Esophagus squamous epithelium (tissue), 5 donors: Measurements from ENCODE around the gene DHCR24. TPM values are rescaled to one million over a fixed set of nuclear protein-coding genes. Genes with fewer than 3 reads are reported as not detected.

Experiments used
- DNase-seq: peaks from one replicate; lab custom pipeline; 2025; lab: John Stamatoyannopoulos, UW
- H3K27ac ChIP-seq, 4 donors: fragments of 200-600 bp; sonication (generic); one replicate each; pipeline ENCODE4 v1.5.1; 2016 to 2019; ENCODE audit warnings: mild to moderate bottlenecking in 1 of 4
- H3K27me3 ChIP-seq, 4 donors: fragments of 200-600 bp; sonication (generic); 1 replicate in 3 of 4; 2 replicates in 1 of 4; pipeline versions ENCODE4 v1.5.1 to v1.6.0; 2017 to 2021; ENCODE audit warnings: antibody characterized with exemption in 1 of 4
- H3K36me3 ChIP-seq, 3 donors: fragments of 200-600 bp; sonication (generic); one replicate each; pipeline ENCODE4 v1.5.1; 2016 to 2019
- H3K4me1 ChIP-seq, 3 donors: fragments of 200-600 bp; sonication (generic); one replicate each; pipeline ENCODE4 v1.5.1; 2017 to 2019
- H3K4me3 ChIP-seq, 4 donors: fragments of 200-600 bp; sonication (generic); 1 replicate in 3 of 4; 2 replicates in 1 of 4; pipeline ENCODE4 v1.5.1; 2016 to 2019; ENCODE audit warnings: mild to moderate bottlenecking in 2 of 4, moderate library complexity in 1 of 4
- H3K9me3 ChIP-seq, 3 donors: fragments of 200-600 bp; sonication (generic); one replicate each; pipeline ENCODE4 v1.5.1; 2016 to 2019
- POLR2A ChIP-seq, 4 donors: fragments of 450-650 bp; IDR thresholded peaks; one replicate each; pipeline ENCODE4 v1.6.1; 2017; ENCODE audit warnings: antibody characterized with exemption in 4 of 4, mild to moderate bottlenecking in 4 of 4, moderate library complexity in 3 of 4
- WGBS, 2 donors: methylation state at CpG; one replicate each; pipeline ENCODE4 v1.1.5; 2018; 5-methylcytosine and 5-hydroxymethylcytosine counted together
- intact Hi-C: fragments of 100-400 bp; cut with DNase I; formaldehyde crosslinking; loops from one replicate; pipeline ENCODE4 v1.15.0; 2022
- total RNA-seq, 4 donors: library from RNA; depleted of rRNA; stranded (reverse); fragments of >200 nt; gene quantifications; one replicate each; pipeline ENCODE4 v1.1.0, GENCODE V29; 2016
- TF ChIP-seq, protein P1 (sequence below), 6 experiments: fragments of 450-650 bp in 4 of 6; fragments of 200-600 bp in 2 of 6; sonication (generic) in 2 of 6; IDR thresholded peaks; one replicate each; pipeline ENCODE4 v1.5.1; 2016 to 2019; ENCODE audit warnings: antibody characterized with exemption in 6 of 6, mild to moderate bottlenecking in 4 of 6, moderate library complexity in 4 of 6
- donor health status: DM: yes; HTN: yes; CAD: no.

DHCR24 gene
- total RNA-seq, 4 donors from 2014 or later, result 285 to 499 (median 340) TPM

DNA sequence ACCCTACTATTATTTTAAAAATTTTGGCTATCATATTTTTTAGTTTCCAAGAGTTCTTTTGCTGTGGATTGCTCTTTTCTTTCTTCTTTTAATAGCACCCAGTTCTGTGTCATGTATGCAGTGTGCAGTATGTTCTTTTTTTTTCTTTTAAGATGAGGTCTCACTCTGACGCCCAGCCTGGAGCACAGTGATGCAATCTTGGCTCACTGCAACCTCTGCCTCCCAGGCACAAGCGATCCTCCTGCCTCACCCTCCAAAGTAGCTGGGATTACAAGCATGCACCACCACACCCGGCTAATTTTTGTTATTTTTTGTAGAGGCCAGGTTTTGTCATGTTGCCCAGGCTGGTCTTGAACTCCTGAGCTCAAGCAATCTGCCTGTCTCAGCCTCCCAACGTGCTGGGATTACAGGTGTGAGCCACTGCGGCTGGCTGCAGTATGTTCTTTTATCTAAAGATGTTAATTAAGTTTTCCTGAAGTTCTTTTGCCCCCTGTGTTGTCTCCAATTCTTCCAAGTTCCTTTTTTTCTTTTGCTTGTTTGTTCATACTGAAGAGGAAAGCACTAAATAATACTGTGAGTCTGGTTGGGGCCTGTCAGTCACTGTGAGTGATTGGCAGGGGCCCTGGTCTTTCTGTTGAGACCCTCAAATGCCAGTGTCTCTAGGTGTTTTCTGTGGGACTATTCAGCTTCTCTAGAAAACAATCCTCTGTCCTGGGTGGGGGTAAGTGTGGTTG is 68.4 kb downstream of the DHCR24 start:
- no peak overlapping the region for H3K4me3 ChIP-seq
- intact Hi-C loops, result loop anchor here (10.0 kb wide), 1 partner anchor 144 kb away; no protein-coding TSS in a partner anchor
- 34 to 45% methylated on average over 5 of the region's 5 CpGs for WGBS, 2 donors
- no peaks in the 10 kb centered on the region for H3K36me3 ChIP-seq
- peaks cover 0 to 12% (median 0%) of the 10 kb centered on the region in 3 donors for H3K4me1 ChIP-seq
- no peaks in the 10 kb centered on the region for H3K27me3 ChIP-seq
- no peak for DNase-seq
- TF ChIP-seq, protein P1, sequence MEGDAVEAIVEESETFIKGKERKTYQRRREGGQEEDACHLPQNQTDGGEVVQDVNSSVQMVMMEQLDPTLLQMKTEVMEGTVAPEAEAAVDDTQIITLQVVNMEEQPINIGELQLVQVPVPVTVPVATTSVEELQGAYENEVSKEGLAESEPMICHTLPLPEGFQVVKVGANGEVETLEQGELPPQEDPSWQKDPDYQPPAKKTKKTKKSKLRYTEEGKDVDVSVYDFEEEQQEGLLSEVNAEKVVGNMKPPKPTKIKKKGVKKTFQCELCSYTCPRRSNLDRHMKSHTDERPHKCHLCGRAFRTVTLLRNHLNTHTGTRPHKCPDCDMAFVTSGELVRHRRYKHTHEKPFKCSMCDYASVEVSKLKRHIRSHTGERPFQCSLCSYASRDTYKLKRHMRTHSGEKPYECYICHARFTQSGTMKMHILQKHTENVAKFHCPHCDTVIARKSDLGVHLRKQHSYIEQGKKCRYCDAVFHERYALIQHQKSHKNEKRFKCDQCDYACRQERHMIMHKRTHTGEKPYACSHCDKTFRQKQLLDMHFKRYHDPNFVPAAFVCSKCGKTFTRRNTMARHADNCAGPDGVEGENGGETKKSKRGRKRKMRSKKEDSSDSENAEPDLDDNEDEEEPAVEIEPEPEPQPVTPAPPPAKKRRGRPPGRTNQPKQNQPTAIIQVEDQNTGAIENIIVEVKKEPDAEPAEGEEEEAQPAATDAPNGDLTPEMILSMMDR (IDR thresholded peaks at IDR 0.05), result no peak
- TF ChIP-seq POLR2A (IDR thresholded peaks at IDR 0.05), result no peak
- H3K9me3 ChIP-seq, result peaks cover 0 to 3% (median 2%) of the 10 kb centered on the region in 3 donors
- peak overlapping the region in 1 of 4 donors; percentile 19 for H3K27ac ChIP-seq

DNA sequence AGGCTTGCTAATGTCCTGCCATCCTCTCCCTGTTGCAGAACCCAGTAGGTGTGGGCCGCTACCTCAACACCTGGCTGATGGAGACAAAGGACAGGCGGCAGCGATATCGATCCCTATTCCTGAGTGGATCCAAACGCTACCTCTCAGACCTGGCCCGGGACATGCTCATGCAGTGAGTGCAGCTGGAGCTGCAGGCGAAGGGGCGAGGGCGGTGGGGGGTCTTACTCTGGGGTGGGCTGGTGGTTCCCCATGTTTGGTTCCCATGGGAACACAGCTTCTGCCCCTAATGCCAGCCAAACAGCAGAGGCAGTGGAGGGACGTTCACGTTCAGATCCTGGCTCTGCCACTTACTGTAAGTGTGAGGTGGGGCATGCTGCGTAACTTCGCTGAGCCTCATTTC is 70.0 kb downstream of the DHCR24 start:
- intact Hi-C loops, result loop anchor here (10.0 kb wide), 1 partner anchor 142 kb away; no protein-coding TSS in a partner anchor
- Histone ChIP-seq H3K27me3 (no peaks in the 10 kb centered on the region), H3K4me3 (no peak overlapping the region), H3K9me3 (no peaks in the 10 kb centered on the region), H3K27ac (no peak overlapping the region), H3K36me3 (no peaks in the 10 kb centered on the region), H3K4me1 (peaks cover 0 to 12% (median 0%) of the 10 kb centered on the region in 3 donors)
- 90% methylated on average over 2 of the region's 13 CpGs; no CpG with 5 or more reads in 1 of the 2 donors for WGBS, 2 donors
- TF ChIP-seq POLR2A (IDR thresholded peaks at IDR 0.05), result no peak
- TF ChIP-seq, protein P1 (IDR thresholded peaks at IDR 0.05), result no peak
- no peak for DNase-seq

GRCh38 chr1:54816130-54816529 is 70.9 kb downstream of the DHCR24 start:
- H3K27me3 ChIP-seq, result no peaks in the 10 kb centered on the region
- H3K36me3 ChIP-seq, result no peaks in the 10 kb centered on the region
- no peak for DNase-seq
- 66 to 70% methylated on average over 4 to 6 of the region's 6 CpGs for WGBS, 2 donors
- TF ChIP-seq, protein P1 (IDR thresholded peaks at IDR 0.05), result no peak
- no peak for TF ChIP-seq POLR2A (IDR thresholded peaks at IDR 0.05)
- intact Hi-C loops, result loop anchor here (10.0 kb wide), 1 partner anchor 141 kb away; no protein-coding TSS in a partner anchor
- H3K4me3 ChIP-seq, result no peak overlapping the region
- no peaks in the 10 kb centered on the region for H3K9me3 ChIP-seq
- peaks cover 0 to 12% (median 0%) of the 10 kb centered on the region in 3 donors for H3K4me1 ChIP-seq
- no peak overlapping the region for H3K27ac ChIP-seq

GRCh38 chr1:54815086-54815876 is 71.7 kb downstream of the DHCR24 start:
- Histone ChIP-seq H3K27me3 (no peaks in the 10 kb centered on the region), H3K9me3 (no peaks in the 10 kb centered on the region), H3K4me3 (no peak overlapping the region), H3K4me1 (peaks cover 0 to 12% (median 0%) of the 10 kb centered on the region in 3 donors), H3K36me3 (no peaks in the 10 kb centered on the region), H3K27ac (no peak overlapping the region)
- DNase-seq, result no peak
- intact Hi-C loops, result loop anchor here (10.0 kb wide), 1 partner anchor 140 kb away; no protein-coding TSS in a partner anchor
- 78 to 85% methylated on average over 6 to 7 of the region's 7 CpGs for WGBS, 2 donors
- TF ChIP-seq, protein P1 (IDR thresholded peaks at IDR 0.05), result no peak
- no peak for TF ChIP-seq POLR2A (IDR thresholded peaks at IDR 0.05)
